GM19239 (cell line): ENCODE data around the gene SUCLG2.

ENCODE experiments used
- DNase-seq: peaks from one replicate; pipeline ENCODE4 v3.0.0; 2011; ENCODE audit warnings: low spot score; ENCODE audit not compliant: insufficient read length
- FAIRE-seq: peaks from 2 replicates; lab custom pipeline; 2011; peaks lifted over from hg19 to GRCh38; lab: Jason Lieb, UNC

Gene SUCLG2, protein sequence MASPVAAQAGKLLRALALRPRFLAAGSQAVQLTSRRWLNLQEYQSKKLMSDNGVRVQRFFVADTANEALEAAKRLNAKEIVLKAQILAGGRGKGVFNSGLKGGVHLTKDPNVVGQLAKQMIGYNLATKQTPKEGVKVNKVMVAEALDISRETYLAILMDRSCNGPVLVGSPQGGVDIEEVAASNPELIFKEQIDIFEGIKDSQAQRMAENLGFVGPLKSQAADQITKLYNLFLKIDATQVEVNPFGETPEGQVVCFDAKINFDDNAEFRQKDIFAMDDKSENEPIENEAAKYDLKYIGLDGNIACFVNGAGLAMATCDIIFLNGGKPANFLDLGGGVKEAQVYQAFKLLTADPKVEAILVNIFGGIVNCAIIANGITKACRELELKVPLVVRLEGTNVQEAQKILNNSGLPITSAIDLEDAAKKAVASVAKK

DNA sequence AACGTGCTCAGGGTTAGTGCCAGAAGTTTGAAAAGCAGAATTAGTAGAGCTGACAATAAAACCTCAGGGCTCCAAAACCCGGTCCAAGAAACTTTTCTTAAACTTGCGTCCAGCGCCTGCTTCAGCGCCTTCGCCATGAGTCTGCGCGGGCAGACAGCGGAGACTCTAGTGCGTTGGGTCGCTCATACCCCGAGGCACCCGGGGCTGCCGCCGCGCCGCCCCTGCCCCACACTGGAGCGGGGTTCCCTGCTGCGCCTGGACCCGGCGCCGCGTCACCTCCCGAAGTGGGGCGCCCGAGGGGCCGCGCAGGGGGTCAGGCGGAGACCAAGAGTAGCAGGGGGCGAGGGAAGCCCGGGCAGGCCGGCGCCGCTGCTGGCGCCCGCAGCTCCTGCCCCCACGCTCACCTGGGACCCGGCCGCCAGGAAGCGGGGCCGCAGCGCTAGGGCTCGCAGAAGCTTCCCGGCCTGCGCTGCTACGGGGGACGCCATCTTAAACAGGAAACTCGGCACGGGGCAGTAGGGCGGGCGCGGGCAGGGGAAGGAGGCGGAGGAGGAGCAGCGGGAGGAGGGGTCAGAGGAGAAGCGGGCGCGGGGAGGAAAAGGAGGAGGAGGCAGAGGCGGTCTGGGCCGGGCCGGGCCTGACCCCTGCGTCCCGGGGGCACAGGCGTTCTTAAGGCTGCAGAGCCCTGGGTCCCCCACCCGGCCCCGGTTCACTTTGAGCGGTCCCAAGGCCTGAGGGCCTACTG, at the start of gene SUCLG2:
SUCLG2 (minus strand) TSS at position 514 of the 745 bp plus-strand sequence; CDS start at position 488, 26 bp downstream.
- FAIRE-seq (peak; percentile 90), DNase-seq (peak; percentile 46)

DNA sequence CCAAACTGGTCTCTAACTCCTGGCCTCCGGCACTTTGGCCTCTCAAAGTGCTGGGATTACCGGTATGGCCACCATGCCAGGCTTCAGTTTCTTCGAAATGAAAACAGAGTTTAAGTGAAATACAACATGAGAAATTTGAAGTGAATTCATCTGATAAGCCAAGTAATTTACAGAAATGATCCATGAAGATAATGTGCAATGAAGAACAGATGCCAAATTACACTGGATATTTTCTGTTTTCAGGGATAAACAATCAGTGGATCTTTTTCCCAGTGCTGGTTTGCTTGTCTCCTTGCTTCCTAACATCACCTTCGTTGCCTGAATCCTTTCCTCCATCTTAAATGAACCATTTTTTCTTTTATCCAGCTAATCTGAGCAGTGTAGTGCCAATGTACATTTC, 46.2 kb upstream of the SUCLG2 start:
- DNase-seq (no peak), FAIRE-seq (no peak)

DNA sequence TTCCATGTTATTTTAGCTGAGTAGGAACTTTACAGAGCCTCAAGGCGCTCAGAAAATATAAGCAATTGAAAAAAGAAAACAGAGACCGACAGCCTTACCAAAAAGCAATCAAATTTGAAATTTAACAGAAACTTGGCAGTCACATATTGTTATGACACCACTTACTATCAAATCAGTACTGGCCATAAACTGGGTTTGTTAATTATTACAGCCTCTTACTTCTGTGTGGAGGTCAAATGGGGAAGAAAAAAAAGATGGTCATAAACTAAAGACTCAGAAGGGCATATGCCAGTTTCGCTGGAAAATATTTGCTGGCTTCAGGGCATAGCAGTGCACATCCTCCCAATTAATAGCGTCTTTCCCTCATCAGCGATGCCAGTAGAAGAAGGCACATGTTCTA, 45.5 kb upstream of the SUCLG2 start:
- no peak for FAIRE-seq
- no peak for DNase-seq

DNA sequence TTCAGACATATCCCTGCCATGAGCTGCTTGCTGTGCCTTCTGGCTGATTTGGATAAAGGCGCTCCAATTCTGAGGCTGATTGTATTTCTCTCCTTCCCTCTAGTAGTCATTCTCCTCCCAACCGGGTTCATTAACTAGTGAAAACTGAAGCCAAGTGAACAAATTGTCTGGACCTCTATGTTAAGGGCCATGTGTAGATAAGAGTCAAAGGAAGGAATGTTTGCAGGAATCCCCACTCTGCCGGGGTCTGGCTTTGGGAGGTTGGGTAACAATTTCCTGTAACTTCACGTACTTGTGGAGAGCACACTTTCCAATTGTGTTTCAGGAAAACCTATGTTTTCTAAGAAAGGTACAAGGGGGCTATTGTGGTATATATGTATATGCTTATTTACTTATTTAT, 38.2 kb upstream of the SUCLG2 start:
- DNase-seq (no peak), FAIRE-seq (no peak)

DNA sequence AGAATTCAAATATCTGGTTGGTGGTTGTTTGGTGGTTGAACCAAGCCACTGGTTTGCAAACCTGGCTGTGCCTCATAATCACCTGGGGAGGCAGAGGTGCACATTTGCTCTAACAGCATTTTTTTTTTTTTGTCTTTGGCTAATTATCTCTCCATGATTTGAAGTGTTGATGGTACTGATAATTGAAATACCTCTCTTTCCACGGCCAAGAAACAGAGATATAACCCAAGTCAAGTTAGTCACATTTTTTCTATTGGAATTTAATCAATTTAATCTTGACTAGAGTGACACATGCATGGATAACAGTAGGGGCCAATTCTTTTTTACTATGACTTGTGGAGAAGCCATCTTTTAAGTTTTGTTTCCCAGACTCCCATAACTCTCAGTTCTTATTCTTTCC, 37.5 kb upstream of the SUCLG2 start:
- DNase-seq = no peak
- FAIRE-seq = no peak

DNA sequence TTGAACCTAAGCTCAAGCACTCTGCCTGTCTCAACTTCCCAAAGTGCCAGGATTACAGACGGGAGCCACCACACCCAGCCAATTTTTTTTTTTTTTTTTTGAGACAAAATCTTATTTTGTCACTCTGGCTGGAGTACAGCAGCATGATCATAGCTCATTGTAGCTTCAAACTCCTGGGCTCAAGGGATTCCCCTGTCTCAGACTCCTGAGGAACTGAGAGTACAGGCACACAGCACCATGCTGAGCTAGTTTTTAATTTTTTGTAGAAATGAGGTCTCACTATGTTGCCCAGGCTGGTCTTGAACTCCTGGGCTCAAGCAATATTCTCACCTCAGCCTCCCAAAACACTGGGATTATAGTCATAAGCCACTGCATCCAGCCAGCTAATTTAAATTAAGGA, 36.8 kb upstream of the SUCLG2 start:
- FAIRE-seq = no peak

DNA sequence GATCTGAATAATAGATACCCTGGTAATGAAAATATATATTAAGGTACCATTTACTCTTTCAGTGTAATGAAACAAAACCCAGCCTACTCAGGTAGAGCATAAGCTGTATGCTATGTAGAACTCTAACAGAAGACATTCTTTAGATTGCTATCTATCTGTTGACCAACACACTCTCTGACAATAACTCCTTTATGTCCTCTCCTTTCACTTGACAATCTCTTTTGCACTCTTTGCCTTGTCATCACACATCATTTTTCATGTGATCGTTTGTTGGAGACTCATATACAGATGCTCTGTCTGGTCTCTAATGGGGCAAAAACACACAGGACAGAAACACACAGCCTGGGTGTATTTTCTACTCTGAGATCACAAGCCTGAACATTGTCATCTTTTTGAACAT, 35.4 kb upstream of the SUCLG2 start:
- FAIRE-seq (no peak), DNase-seq (no peak)

More for the DNA sequence above, 36.8 kb upstream of the SUCLG2 start:
- DNase-seq = no peak

DNA sequence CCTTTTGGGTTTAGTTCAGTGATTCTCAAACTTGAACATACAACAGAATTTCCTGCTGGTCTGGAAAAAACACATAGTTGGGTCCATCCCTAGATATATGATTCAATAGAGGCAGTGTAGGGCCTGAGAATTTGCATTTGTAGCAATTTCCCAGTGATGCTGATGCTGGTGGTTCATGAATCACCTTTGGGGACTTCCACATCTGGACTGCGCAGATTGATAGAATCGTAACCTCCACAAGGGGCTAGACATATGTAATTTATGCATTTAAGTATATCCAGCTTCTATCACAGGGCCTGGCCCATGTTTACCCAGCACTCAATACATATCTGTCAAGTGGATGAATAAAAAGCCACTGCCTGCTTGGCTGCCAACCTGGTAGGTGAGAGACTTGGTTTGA, 33.8 kb upstream of the SUCLG2 start:
- DNase-seq (no peak), FAIRE-seq (no peak)

DNA sequence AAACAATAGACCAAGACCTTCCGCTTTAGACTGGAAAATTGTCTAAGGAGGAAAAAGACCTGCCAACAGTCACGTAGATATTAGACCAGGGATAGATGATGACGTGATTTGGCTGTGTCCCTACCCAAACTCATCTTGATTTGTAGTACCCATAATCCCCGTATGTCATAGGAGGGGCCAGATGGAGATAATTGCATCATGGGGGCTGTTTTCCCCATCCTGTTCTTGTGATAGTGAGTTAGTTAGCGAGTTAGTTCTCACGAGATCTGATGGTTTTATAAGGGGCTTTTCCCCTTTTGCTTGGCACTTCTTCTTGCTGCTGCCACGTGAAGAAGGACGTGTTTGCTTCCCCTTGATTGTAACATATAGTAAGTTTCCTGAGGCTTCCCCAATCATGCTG, 31.7 kb upstream of the SUCLG2 start:
- no peak for DNase-seq
- no peak for FAIRE-seq

DNA sequence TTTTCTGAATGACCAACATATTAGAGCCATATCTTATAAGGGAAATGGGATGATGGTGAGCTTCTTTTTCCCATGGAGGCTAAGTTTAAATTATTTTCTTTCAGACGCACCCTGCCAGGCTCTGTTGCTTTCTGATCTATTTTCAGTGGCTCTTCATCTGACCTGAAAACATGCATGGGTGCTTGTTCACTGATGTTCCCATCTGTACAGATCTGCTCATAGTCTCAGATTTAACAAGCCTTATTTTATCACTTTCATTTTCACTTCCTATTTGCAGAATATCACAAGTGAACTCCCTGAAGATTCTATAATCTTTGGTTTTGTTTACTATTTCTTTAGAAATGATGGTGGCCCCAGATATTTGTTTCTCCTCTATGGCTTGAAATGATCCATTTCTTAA, 31.1 kb upstream of the SUCLG2 start:
- FAIRE-seq (peak; percentile 94), DNase-seq (peak; percentile 28)

DNA sequence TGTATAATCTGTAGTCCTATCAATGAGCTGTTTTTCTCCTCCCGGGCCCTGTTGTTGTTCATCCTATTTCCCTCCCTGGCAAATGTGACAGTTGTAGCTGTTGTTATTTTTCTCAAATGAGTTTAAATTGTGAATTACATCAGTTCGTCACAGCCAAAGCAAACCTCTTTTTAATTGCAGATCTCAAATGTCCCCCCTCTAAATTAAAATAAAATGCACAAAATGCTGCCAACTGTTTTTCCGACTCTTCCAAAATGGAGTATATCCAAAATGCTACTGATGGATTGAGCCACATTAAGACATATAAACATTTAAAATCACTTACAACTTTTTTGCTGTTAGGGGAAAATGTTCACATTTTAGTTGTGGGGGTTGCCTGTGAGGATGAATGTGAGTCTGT, 29.8 kb upstream of the SUCLG2 start:
- peak; percentile 35 for FAIRE-seq
- no peak for DNase-seq

DNA sequence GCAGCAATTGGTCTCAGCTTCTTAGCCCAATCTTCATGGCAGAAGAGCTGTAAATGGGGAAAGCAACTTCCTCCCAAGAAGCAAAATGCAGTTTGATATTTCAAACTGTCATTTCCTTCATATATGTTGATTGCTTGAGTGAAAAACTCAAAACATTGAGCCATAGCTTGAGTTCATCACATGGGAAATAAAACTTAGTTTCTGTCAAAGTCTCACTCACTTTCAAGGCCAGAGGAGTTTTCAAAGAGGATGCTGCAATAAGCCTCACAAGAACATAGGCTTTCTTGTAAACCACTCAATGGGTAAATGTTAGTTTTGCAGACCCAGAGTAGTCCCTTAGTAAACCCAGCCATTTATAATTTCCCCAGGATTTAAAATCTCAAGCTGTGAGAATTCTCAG, 29.1 kb upstream of the SUCLG2 start:
- no peak for DNase-seq
- FAIRE-seq = no peak

DNA sequence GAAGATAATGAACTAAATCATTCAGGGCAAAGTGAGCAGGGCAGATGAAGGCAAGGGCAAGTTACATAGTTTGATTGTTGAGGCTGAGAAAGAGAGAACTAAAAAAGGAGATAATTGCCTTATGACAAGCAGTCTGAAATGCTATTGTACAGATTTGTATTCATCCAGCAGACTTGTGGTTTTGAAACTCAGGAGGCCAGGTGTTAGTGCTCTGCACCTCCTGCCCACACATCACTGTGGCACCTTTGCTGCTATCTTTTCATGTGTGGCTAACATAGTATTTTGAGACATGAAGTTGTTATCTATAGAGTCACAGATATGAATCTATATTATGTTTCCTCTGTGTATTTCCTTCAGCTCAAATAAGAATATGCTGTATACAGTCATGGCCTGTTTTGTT, 24.3 kb upstream of the SUCLG2 start:
- FAIRE-seq = peak; percentile 28
- DNase-seq = no peak

DNA sequence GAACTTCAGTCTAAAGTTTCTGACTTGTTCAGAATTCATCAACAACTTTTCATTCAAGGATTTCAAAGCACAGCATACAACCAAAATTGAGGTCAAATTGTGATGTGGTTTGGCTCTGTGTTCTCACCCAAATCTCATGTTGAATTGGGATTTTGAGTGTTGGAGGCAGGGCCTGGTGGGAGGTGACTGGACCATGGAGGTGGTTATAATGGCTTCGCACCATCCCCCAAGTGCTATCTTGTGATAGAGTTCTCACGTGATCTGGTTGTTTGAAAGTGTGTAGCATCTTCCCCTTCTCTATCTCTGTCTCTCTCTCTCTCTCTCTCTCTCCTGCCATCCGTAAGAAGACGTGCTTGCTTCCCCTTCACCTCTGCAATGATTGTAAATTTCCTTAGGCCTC, 19.6 kb upstream of the SUCLG2 start:
- no peak for DNase-seq
- no peak for FAIRE-seq

DNA sequence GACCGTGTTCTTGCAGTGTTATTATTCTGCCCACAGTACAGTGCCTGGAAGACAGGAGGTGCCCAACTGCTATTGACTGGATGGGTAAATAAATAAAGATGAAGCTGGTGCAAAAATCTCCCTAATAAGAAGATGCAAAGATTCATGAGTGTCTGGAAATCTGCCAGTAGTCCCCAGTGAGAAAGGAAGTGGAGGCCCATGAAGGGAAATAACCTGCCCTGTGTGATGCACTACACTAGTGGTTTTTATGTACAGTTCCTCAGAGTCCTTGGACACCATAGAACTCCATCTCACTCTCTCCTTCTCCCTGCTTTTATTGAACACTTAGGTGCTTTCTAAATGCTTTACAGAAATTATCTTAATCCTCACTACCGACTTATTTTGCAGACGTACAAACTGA, 8.3 kb upstream of the SUCLG2 start:
- FAIRE-seq (no peak), DNase-seq (no peak)

DNA sequence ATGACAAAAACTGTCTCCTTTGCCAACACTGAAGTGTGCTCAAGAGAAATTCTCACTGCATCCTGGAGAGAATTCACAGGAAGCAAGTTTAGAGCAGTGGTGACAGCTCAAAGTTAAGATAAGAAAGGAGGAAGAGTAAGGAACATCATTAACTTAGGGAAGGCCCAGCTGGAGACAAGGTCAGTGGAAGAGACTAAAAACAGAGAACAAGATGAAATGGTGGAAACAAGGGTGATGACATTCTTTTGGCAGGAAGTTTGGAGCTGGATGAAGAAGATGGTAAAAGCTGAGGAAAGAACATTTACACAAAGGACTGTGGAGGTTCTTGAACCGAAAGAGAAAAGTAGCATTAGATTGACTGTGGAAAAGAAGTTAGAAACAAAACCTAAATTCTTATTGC, 6.7 kb upstream of the SUCLG2 start:
- no peak for DNase-seq
- FAIRE-seq = no peak

DNA sequence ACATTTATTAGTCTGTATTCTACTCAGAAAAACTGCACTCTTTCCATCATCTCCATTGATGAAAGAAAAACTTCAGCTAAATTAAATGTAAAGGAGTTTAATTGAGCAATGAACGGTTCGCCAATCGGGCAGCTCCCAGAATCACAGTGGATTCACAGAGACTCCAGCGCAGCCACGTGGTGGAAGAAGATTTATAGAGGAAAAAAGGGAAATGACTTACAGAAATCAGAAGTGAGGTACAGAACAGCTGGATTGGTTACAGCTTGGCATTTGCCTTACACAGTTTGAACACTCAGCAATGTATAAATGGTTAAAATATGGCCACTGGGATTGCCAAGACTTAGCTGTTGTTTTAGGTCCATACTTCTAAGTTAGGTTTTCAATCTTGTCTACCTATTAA, 2.8 kb upstream of the SUCLG2 start:
- FAIRE-seq = no peak
- no peak for DNase-seq

DNA sequence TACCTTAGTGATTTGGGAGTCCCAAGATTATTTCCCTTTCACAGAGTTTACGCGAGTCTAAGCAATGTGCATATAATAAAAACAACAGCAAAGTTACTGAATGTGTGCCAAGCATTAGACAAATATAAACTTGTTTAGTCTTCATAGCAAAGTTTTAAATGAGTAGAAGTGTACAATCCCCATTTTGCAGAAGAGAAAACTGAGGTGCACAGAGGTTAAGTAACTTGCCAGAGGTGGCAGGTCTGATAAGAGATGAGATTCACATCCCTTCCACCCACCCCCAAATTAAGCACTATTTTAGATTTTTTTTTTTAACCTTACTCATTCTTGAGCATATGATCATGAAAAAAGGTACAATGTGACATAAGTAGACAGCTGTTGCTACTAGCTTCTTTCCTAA, 2.2 kb upstream of the SUCLG2 start:
- DNase-seq (no peak), FAIRE-seq (no peak)

DNA sequence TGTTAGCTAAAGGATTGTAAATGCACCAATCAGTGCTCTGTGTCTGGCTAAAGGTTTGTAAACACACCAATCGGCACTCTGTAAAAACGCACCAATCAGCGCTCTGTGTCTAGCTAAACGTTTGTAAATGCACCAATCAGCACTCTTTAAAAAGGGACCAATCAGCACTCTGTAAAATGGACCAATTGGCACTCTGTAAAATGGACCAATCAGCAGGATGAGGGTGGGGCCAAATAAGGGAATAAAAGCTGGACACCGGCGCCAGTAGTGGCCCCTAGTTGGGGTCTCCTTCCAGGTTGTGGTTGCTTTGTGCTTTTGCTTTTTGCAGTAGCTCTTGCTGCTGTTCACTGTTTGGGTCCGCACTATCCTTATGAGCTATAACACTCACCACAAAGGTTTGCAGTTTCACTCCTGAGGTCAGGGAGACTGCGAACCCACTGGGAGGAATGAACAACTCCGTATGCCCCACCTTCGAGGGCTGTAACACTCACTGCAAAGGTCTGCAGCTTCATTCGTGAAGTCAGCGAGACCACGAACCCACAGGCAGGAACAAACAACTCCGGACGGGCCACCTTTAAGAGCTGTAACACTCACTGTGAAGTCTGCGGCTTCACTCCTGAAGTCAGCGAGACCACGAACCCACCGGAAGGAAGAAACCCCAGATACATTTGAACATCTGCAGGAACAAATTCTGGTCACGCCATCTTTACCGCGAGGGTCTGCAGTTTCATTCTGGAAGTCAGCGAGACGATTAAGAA, 1.1 kb upstream of the SUCLG2 start:
- DNase-seq = no peak
- peak; percentile 96 for FAIRE-seq

DNA sequence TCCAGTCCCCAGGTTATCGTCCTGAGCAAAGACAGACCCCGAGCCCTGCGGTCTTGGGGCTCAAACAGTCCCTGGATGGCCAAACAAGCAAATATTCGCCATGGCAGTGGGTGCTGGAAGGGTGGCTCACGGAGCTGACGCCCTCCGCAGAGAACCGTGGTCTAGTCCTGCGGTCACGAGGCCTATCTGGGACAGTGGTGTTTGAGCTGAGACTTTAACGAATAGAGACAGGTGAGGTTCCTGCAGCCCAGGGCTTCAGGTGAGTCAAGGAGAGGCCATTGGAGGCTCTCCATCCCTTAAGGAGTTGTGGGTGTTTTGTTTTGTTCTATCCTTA, 399 bp upstream of the SUCLG2 start:
- DNase-seq (no peak), FAIRE-seq (no peak)
